CD8-positive, alpha-beta memory T cell (primary cell): Measurements from ENCODE around the gene PDRG1. TPM values are rescaled to one million over a fixed set of nuclear protein-coding genes. Genes with fewer than 3 reads are reported as not detected.

Experiments
- polyA plus RNA-seq: library from polyadenylated mRNA; unstranded; fragments of 300-500 nt; fragmentation: Illumina TruSeq; gene quantifications from one replicate; pipeline ENCODE4 v1.2.3, GENCODE V29; 2021
- total RNA-seq, 2 experiments: library from RNA; stranded (reverse); gene quantifications; one replicate each; pipeline ENCODE4 v1.2.3, GENCODE V29; 2021

The PDRG1 gene
- total and polyA plus RNA-seq, 3 experiments from 2014 or later: 22.4 to 23.9 (median 23.9) TPM

Other genes with a start within 250 kb of the PDRG1 start
- gene BCL2L1, start 229.2 kb downstream of the PDRG1 start, total RNA-seq: 100 to 1,000 TPM; 328 TPM
- 32.1 TPM for gene BCL2L1, start 229.2 kb downstream of the PDRG1 start, polyA plus RNA-seq
- gene TPX2, start 212.8 kb downstream of the PDRG1 start, total RNA-seq: 10 to 100 TPM; 60.3 to 62.7 TPM
- gene TPX2, start 212.8 kb downstream of the PDRG1 start, polyA plus RNA-seq: 1.1 TPM
- under 1 TPM; 0.13 to 0.24 TPM for gene MYLK2, start 132.7 kb downstream of the PDRG1 start, total RNA-seq
- gene MYLK2, start 132.7 kb downstream of the PDRG1 start, polyA plus RNA-seq: not detected
- not detected for gene FOXS1, start 106.4 kb downstream of the PDRG1 start, total RNA-seq
- gene FOXS1, start 106.4 kb downstream of the PDRG1 start, polyA plus RNA-seq: not detected
- gene DUSP15, start 81.5 kb downstream of the PDRG1 start, total RNA-seq: not detected
- gene DUSP15, start 81.5 kb downstream of the PDRG1 start, polyA plus RNA-seq: not detected
- gene TTLL9, start 81.4 kb downstream of the PDRG1 start, total RNA-seq: not detected
- not detected for gene TTLL9, start 81.4 kb downstream of the PDRG1 start, polyA plus RNA-seq
- not detected for gene XKR7, start 16.1 kb upstream of the PDRG1 start, total RNA-seq
- 0.02 TPM for gene XKR7, start 16.1 kb upstream of the PDRG1 start, polyA plus RNA-seq
- not detected for gene CCM2L, start 58.4 kb upstream of the PDRG1 start, total RNA-seq
- not detected for gene CCM2L, start 58.4 kb upstream of the PDRG1 start, polyA plus RNA-seq
- under 1 TPM; 0.28 to 0.53 TPM for gene HCK, start 100.2 kb upstream of the PDRG1 start, total RNA-seq
- gene HCK, start 100.2 kb upstream of the PDRG1 start, polyA plus RNA-seq: not detected
- gene TM9SF4, start 157.7 kb upstream of the PDRG1 start, total RNA-seq: 10 to 100 TPM; 48.0 to 49.8 TPM
- gene TM9SF4, start 157.7 kb upstream of the PDRG1 start, polyA plus RNA-seq: 44.0 TPM